ENCODE measurements around the gene RBM3. TPM values are rescaled to one million over a fixed set of nuclear protein-coding genes. Genes with fewer than 3 reads are reported as not detected.

Gene RBM3
- polyA plus RNA-seq, 3 donors: 187 to 302 (median 203) TPM

GRCh38 chrX:48578661-48579128, 4.4 kb downstream of the RBM3 start:
- no peaks in the 10 kb centered on the region for H3K27me3 ChIP-seq (ENCODE audit: control insufficient read depth in 2 of 2, insufficient read depth in 2 of 2, low read length in 2 of 2)
- no peak overlapping the region for H3K4me2 ChIP-seq (replicated peaks; ENCODE audit: extremely low read depth, low read length, poor library complexity, severe bottlenecking)
- no peak overlapping the region for H2AFZ ChIP-seq (ENCODE audit: insufficient read depth, low read depth, low read length, poor library complexity, severe bottlenecking)
- Mint-ChIP-seq H3K27ac (peak overlapping the region in 3 of 7 donors; percentile 18 to 47 (median 27)), H3K27me3 (ENCODE audit: low read depth in 3 of 3) (peaks cover 0 to 3% (median 0%) of the 10 kb centered on the region in 3 donors), H3K36me3 (peaks cover 38 to 40% of the 10 kb centered on the region in 2 donors), H3K4me3 (no peak overlapping the region), H3K9me3 (peaks cover 0 to 15% (median 4%) of the 10 kb centered on the region in 7 donors), H3K4me1 (peaks cover 15% of the 10 kb centered on the region)
- H3K36me3 ChIP-seq (replicated peaks in 1 of 2; ENCODE audit: control insufficient read depth in 1 of 2, insufficient read depth in 2 of 2, low read length in 2 of 2): peaks cover 34 to 43% of the 10 kb centered on the region in 2 donors
- no peak for DNase-seq
- H3K27ac ChIP-seq (ENCODE audit: low read depth in 1 of 2, low read length in 2 of 2): no peak overlapping the region
- H3K4me3 ChIP-seq (replicated peaks in 1 of 3; ENCODE audit: low read depth in 2 of 3, low read length in 3 of 3): no peak overlapping the region
- WGBS (ENCODE audit: insufficient coverage): no CpG with 5 or more reads among the region's 2 CpGs
- H3K9ac ChIP-seq (ENCODE audit: insufficient read depth, low read length, poor library complexity, severe bottlenecking): no peak overlapping the region
- TF ChIP-seq CTCF (IDR thresholded peaks at IDR 0.05): no peak
- peaks cover 4% of the 10 kb centered on the region for H4K20me1 ChIP-seq (ENCODE audit: insufficient read depth, low read length)
- intact Hi-C loops (cut with micrococcal nuclease): loop anchor here in 1 of 2 donors (10.0 kb wide), 2 partner anchors 104 to 226 kb away; partner anchors contain the start of genes FTSJ1, HDAC6 and SLC38A5
- no peaks in the 10 kb centered on the region for H3K9me3 ChIP-seq (replicated peaks in 1 of 2; ENCODE audit: control insufficient read depth in 1 of 2, insufficient read depth in 1 of 2, low read length in 2 of 2)
- H3K4me1 ChIP-seq (ENCODE audit: control insufficient read depth in 1 of 2, insufficient read depth in 2 of 2, low read length in 2 of 2): peaks cover 14 to 16% of the 10 kb centered on the region in 2 donors
- H3K79me2 ChIP-seq (ENCODE audit: insufficient read depth, low read length): peaks cover 18% of the 10 kb centered on the region

- H3K4me3 Mint-ChIP-seq: no peak overlapping the region
Observed at GRCh38 chrX:48579259-48579658, 5.0 kb downstream of the RBM3 start.

More at GRCh38 chrX:48579259-48579658, 5.0 kb downstream of the RBM3 start:
- Histone ChIP-seq H3K27ac (ENCODE audit: low read depth in 1 of 2, low read length in 2 of 2) (no peak overlapping the region), H3K4me3 (replicated peaks in 1 of 3; ENCODE audit: low read depth in 2 of 3, low read length in 3 of 3) (no peak overlapping the region), H3K9me3 (replicated peaks in 1 of 2; ENCODE audit: control insufficient read depth in 1 of 2, insufficient read depth in 1 of 2, low read length in 2 of 2) (no peaks in the 10 kb centered on the region), H3K27me3 (ENCODE audit: control insufficient read depth in 2 of 2, insufficient read depth in 2 of 2, low read length in 2 of 2) (no peaks in the 10 kb centered on the region), H3K4me1 (ENCODE audit: control insufficient read depth in 1 of 2, insufficient read depth in 2 of 2, low read length in 2 of 2) (peaks cover 13 to 14% of the 10 kb centered on the region in 2 donors), H2AFZ (ENCODE audit: insufficient read depth, low read depth, low read length, poor library complexity, severe bottlenecking) (no peak overlapping the region), H4K20me1 (ENCODE audit: insufficient read depth, low read length) (peaks cover 4% of the 10 kb centered on the region), H3K79me2 (ENCODE audit: insufficient read depth, low read length) (peaks cover 18% of the 10 kb centered on the region), H3K9ac (ENCODE audit: insufficient read depth, low read length, poor library complexity, severe bottlenecking) (no peak overlapping the region), H3K4me2 (replicated peaks; ENCODE audit: extremely low read depth, low read length, poor library complexity, severe bottlenecking) (no peak overlapping the region), H3K36me3 (replicated peaks in 1 of 2; ENCODE audit: control insufficient read depth in 1 of 2, insufficient read depth in 2 of 2, low read length in 2 of 2) (peaks cover 34 to 43% of the 10 kb centered on the region in 2 donors)
- peaks cover 12% of the 10 kb centered on the region for H3K4me1 Mint-ChIP-seq
- DNase-seq: no peak
- peak overlapping the region in 4 of 7 donors; percentile 18 to 69 (median 44) for H3K27ac Mint-ChIP-seq
- intact Hi-C loops (cut with micrococcal nuclease): loop anchor here in 1 of 2 donors (10.0 kb wide), 2 partner anchors 104 to 226 kb away; partner anchors contain the start of genes FTSJ1, HDAC6 and SLC38A5
- peaks cover 0 to 3% (median 0%) of the 10 kb centered on the region in 3 donors for H3K27me3 Mint-ChIP-seq (ENCODE audit: low read depth in 3 of 3)
- no CpG with 5 or more reads among the region's 3 CpGs for WGBS (ENCODE audit: insufficient coverage)
- TF ChIP-seq CTCF (IDR thresholded peaks at IDR 0.05): no peak
- H3K36me3 Mint-ChIP-seq: peaks cover 38 to 40% of the 10 kb centered on the region in 2 donors
- H3K9me3 Mint-ChIP-seq: peaks cover 0 to 10% (median 4%) of the 10 kb centered on the region in 7 donors

Data from CD14-positive monocyte (primary cell).